HCT116 (cell line): ENCODE results near the gene ANKRD63. TPM values are rescaled to one million over a fixed set of nuclear protein-coding genes. Genes with fewer than 3 reads are reported as not detected.

Source experiments
- ATAC-seq: fragments of 200-7000 bp; cut with Tn5 transposase; 2 replicates; pipeline ENCODE4 v1.9.1; 2020; ENCODE audit warnings: mild to moderate bottlenecking, moderate library complexity
- BruUV-seq: library from RNA; stranded (reverse); fragments of 400-500 nt; replicated peaks from 2 replicates; lab custom pipeline; 2021; lab: Mats Ljungman, UMichigan
- CTCF ChIA-PET: fragments of 300-600 bp; sonication (Branson Sonifier 250); formaldehyde crosslinking; loops from one replicate; lab custom pipeline; 2021; ENCODE audit warnings: antibody characterized with exemption; lab: Charles Lee
- POLR2A ChIA-PET: fragments of 300-600, 350-600 bp; sonication (Branson Sonifier 250); formaldehyde crosslinking; loops from one replicate; lab custom pipeline; 2021; ENCODE audit warnings: antibody characterized with exemption; lab: Charles Lee
- RAD21 ChIA-PET, 2 experiments: fragments of 300-600 bp; sonication (Branson Sonifier 250); formaldehyde crosslinking; loops; one replicate each; lab custom pipeline; 2023; ENCODE audit warnings: low total read pairs in 2 of 2; ENCODE audit not compliant: uncharacterized antibody in 2 of 2, unreplicated experiment in 2 of 2, low non-redundant PET in 1 of 2; lab: Charles Lee
- DNase-seq: peaks from one replicate; pipeline ENCODE4 v3.0.0-alpha.2; 2010; ENCODE audit warnings: low read depth, low spot score
- H2AFZ ChIP-seq: fragments of 200-600 bp; shearing (Covaris generic), sonication (generic); 2 replicates; pipeline ENCODE4 v1.6.1; 2017; ENCODE audit warnings: low read depth, mixed run types, mixed read lengths, antibody characterized with exemption, low read length; ENCODE audit not compliant: poor library complexity, severe bottlenecking
- H3K27ac ChIP-seq: 2 replicates; pipeline ENCODE4 v1.5.1; 2012; ENCODE audit warnings: low read depth, low read length
- H3K27me3 ChIP-seq: fragments of 200-600 bp; sonication (generic); 2 replicates; pipeline ENCODE4 v1.6.1; 2016; ENCODE audit warnings: mixed run types, low read length, mixed read lengths; ENCODE audit not compliant: insufficient read depth
- H3K36me3 ChIP-seq, 2 experiments: fragments of 200-500 bp in 1 of 2; fragments of 200-600 bp in 1 of 2; sonication (Bioruptor generic) in 1 of 2; sonication (generic) in 1 of 2; 2 replicates each; pipeline versions ENCODE4 v1.5.1 to v1.6.1; 2014 to 2016; ENCODE audit warnings: low read length in 2 of 2, inconsistent platforms in 1 of 2, mixed read lengths in 1 of 2, mixed run types in 1 of 2; ENCODE audit not compliant: insufficient read depth in 2 of 2, control insufficient read depth in 1 of 2
- H3K4me1 ChIP-seq, 2 experiments: fragments of 200-600 bp in 1 of 2; sonication (generic) in 1 of 2; 2 replicates each; pipeline versions ENCODE4 v1.5.1 to v1.6.1; 2012 to 2017; ENCODE audit warnings: low read length in 2 of 2, inconsistent platforms in 1 of 2, mild to moderate bottlenecking in 1 of 2, mixed read lengths in 1 of 2, mixed run types in 1 of 2, moderate library complexity in 1 of 2; ENCODE audit not compliant: insufficient read depth in 2 of 2, control insufficient read depth in 1 of 2
- H3K4me2 ChIP-seq: fragments of 200-600 bp; sonication (generic); 2 replicates; pipeline ENCODE4 v1.6.1; 2017; ENCODE audit warnings: mixed run types, low read length, mixed read lengths
- H3K4me3 ChIP-seq, 2 experiments: fragments of 200-600 bp in 1 of 2; sonication (generic) in 1 of 2; replicated peaks in 1 of 2; 2 replicates each; pipeline ENCODE4 v1.5.1; 2011 to 2016; ENCODE audit warnings: low read length in 2 of 2, control low read depth in 1 of 2, low read depth in 1 of 2, mild to moderate bottlenecking in 1 of 2, mixed read lengths in 1 of 2, mixed run types in 1 of 2
- H3K79me2 ChIP-seq: fragments of 200-600 bp; sonication (generic); 2 replicates; pipeline ENCODE4 v1.6.1; 2017; ENCODE audit warnings: mild to moderate bottlenecking, mixed run types, low read length, moderate library complexity, mixed read lengths; ENCODE audit not compliant: insufficient read depth
- H3K9ac ChIP-seq: fragments of 200-600 bp; sonication (generic); 2 replicates; pipeline ENCODE4 v1.6.1; 2016; ENCODE audit warnings: low read length, mixed read lengths
- H3K9me2 ChIP-seq: fragments of 200-600 bp; sonication (generic), shearing (Covaris generic); 2 replicates; pipeline ENCODE4 v1.6.1; 2017; ENCODE audit warnings: mixed run types, mild to moderate bottlenecking, moderate library complexity; ENCODE audit not compliant: insufficient read depth
- H3K9me3 ChIP-seq, 2 experiments: fragments of 200-500 bp in 1 of 2; fragments of 200-600 bp in 1 of 2; sonication (Bioruptor generic) in 1 of 2; sonication (generic) in 1 of 2; 2 replicates each; pipeline ENCODE4 v1.6.1; 2014 to 2017; ENCODE audit warnings: low read length in 2 of 2, mixed read lengths in 2 of 2, inconsistent platforms in 1 of 2, low read depth in 1 of 2, mild to moderate bottlenecking in 1 of 2, mixed run types in 1 of 2, moderate library complexity in 1 of 2; ENCODE audit not compliant: control insufficient read depth in 1 of 2, insufficient read depth in 1 of 2
- H4K20me1 ChIP-seq: fragments of 200-600 bp; sonication (generic), shearing (Covaris generic); 2 replicates; pipeline ENCODE4 v1.6.1; 2017; ENCODE audit warnings: mixed run types, mild to moderate bottlenecking, moderate library complexity; ENCODE audit not compliant: insufficient read depth
- ATF3 ChIP-seq: IDR thresholded peaks from 2 replicates; pipeline ENCODE4 v1.6.1; 2012
- CBX3 ChIP-seq: IDR thresholded peaks from 2 replicates; pipeline ENCODE4 v1.6.1; 2012; ENCODE audit warnings: low read depth
- CTCF ChIP-seq, 3 experiments: fragments of 200-600 bp in 1 of 3; sonication (generic) in 1 of 3; IDR thresholded peaks in 2 of 3; conservative IDR thresholded peaks in 1 of 3; 2 replicates each; pipeline ENCODE4 v1.5.1; 2012 to 2017; ENCODE audit warnings: low read depth in 2 of 3, low read length in 2 of 3, antibody characterized with exemption in 1 of 3, borderline replicate concordance in 1 of 3, control low read depth in 1 of 3, mild to moderate bottlenecking in 1 of 3, mixed read lengths in 1 of 3, mixed run types in 1 of 3, moderate library complexity in 1 of 3; ENCODE audit not compliant: insufficient read depth in 1 of 3
- EGR1 ChIP-seq: IDR thresholded peaks from 2 replicates; pipeline ENCODE4 v1.6.1; 2012; ENCODE audit warnings: low read depth
- ELF1 ChIP-seq: IDR thresholded peaks from 2 replicates; pipeline ENCODE4 v1.6.1; 2012; ENCODE audit warnings: low read depth, borderline replicate concordance
- EZH2 ChIP-seq: fragments of 200-600 bp; sonication (generic); IDR thresholded peaks from 2 replicates; pipeline ENCODE4 v1.6.1; 2017; ENCODE audit warnings: antibody characterized with exemption, mixed run types
- EZH2phosphoT487 ChIP-seq: fragments of 200-600 bp; IDR thresholded peaks from 2 replicates; pipeline ENCODE4 v1.6.1; 2018; ENCODE audit warnings: antibody characterized with exemption, borderline replicate concordance
- JUND ChIP-seq: IDR thresholded peaks from 2 replicates; pipeline ENCODE4 v1.6.1; 2012
- POLR2A ChIP-seq: IDR thresholded peaks from 2 replicates; pipeline ENCODE4 v1.7.0; 2011; ENCODE audit warnings: borderline replicate concordance; ENCODE audit not compliant: insufficient read depth, insufficient read length; ENCODE audit errors: extremely low read depth
- POLR2AphosphoS5 ChIP-seq: IDR thresholded peaks from 2 replicates; pipeline ENCODE4 v1.6.1; 2011; ENCODE audit warnings: mild to moderate bottlenecking, low read depth, low read length, moderate library complexity
- RAD21 ChIP-seq: IDR thresholded peaks from 2 replicates; pipeline ENCODE4 v1.6.1; 2012; ENCODE audit warnings: low read depth, mild to moderate bottlenecking
- SRF ChIP-seq: IDR thresholded peaks from 2 replicates; pipeline ENCODE4 v1.6.1; 2012; ENCODE audit warnings: low read depth
- ZFX ChIP-seq: fragments of 450-650 bp; IDR thresholded peaks from 2 replicates; pipeline ENCODE4 v1.6.1; 2017
- ZNF274 ChIP-seq: fragments of 200-500 bp; sonication (Bioruptor generic); IDR thresholded peaks from 2 replicates; pipeline ENCODE4 v1.6.1; 2014; ENCODE audit warnings: mild to moderate bottlenecking, low read depth, low read length, inconsistent platforms
- intact Hi-C: fragments of 100-400 bp; cut with micrococcal nuclease; formaldehyde crosslinking; loops from 2 replicates; pipeline ENCODE4 v1.10.0; 2022
- total RNA-seq: library from RNA; stranded (reverse); gene quantifications from one replicate; pipeline ENCODE4 v1.2.1, GENCODE V29; 2021; ENCODE audit not compliant: unreplicated experiment
- TF ChIP-seq, protein P1 (sequence below): IDR thresholded peaks from 2 replicates; pipeline ENCODE4 v1.6.1; 2012; ENCODE audit warnings: low read depth
- TF ChIP-seq, protein P2 (sequence below): IDR thresholded peaks from 2 replicates; pipeline ENCODE4 v1.6.1; 2011; ENCODE audit warnings: mild to moderate bottlenecking, low read length, moderate library complexity; ENCODE audit not compliant: insufficient replicate concordance; ENCODE audit errors: extremely low read depth

The ANKRD63 gene
- total RNA-seq, 1 experiment from 2014 or later, result 0.89 TPM

DNA sequence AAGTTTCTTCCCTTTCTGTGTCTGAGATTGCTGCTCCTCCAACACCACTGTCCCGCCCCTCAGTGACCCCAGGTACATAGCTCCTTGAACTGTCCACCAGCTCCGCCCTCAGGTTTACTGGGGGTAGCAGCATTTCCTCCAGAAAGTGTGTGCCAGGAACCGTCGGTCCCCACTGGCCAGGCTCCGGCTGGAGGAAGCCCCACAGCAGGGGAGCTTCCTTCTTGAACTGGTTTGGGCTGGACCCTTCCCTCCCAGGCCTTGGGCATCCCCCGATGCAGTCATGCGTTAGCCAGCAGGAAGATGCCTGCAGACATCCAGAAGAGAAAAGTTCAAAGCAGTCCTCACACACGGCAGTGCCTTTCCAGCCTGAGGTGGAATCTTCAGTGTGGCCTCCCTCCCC, 24.3 kb downstream of the ANKRD63 start:
- intact Hi-C loops, result no loop called here
- ChIA-PET RAD21 (no interaction called here), CTCF (no interaction called here), POLR2A (interaction anchor here (1.1 kb wide), 1 partner anchor 20 kb away, joined by 3 read pairs; the partner anchor contains the start of gene PAK6)
- peaks cover 12% of the 10 kb centered on the region; the same call in 1 of the 2 replicates for H3K79me2 ChIP-seq
- TF ChIP-seq ZNF274, result no peak
- no peak for TF ChIP-seq CTCF (IDR thresholded peaks at IDR 0.05 in 2 of 3, conservative IDR thresholded peaks at IDR 0.05 in 1 of 3; ENCODE audit: borderline replicate concordance in 1 of 3, insufficient read depth in 1 of 3, low read depth in 2 of 3, low read length in 2 of 3)
- no peak for TF ChIP-seq ELF1
- TF ChIP-seq, protein P1, sequence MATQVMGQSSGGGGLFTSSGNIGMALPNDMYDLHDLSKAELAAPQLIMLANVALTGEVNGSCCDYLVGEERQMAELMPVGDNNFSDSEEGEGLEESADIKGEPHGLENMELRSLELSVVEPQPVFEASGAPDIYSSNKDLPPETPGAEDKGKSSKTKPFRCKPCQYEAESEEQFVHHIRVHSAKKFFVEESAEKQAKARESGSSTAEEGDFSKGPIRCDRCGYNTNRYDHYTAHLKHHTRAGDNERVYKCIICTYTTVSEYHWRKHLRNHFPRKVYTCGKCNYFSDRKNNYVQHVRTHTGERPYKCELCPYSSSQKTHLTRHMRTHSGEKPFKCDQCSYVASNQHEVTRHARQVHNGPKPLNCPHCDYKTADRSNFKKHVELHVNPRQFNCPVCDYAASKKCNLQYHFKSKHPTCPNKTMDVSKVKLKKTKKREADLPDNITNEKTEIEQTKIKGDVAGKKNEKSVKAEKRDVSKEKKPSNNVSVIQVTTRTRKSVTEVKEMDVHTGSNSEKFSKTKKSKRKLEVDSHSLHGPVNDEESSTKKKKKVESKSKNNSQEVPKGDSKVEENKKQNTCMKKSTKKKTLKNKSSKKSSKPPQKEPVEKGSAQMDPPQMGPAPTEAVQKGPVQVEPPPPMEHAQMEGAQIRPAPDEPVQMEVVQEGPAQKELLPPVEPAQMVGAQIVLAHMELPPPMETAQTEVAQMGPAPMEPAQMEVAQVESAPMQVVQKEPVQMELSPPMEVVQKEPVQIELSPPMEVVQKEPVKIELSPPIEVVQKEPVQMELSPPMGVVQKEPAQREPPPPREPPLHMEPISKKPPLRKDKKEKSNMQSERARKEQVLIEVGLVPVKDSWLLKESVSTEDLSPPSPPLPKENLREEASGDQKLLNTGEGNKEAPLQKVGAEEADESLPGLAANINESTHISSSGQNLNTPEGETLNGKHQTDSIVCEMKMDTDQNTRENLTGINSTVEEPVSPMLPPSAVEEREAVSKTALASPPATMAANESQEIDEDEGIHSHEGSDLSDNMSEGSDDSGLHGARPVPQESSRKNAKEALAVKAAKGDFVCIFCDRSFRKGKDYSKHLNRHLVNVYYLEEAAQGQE, result no peak
- no peak for TF ChIP-seq EGR1
- no peak for TF ChIP-seq EZH2phosphoT487
- TF ChIP-seq JUND, result no peak
- no peak for TF ChIP-seq POLR2AphosphoS5
- no peak for TF ChIP-seq ZFX
- TF ChIP-seq ATF3, result no peak
- TF ChIP-seq, protein P2, sequence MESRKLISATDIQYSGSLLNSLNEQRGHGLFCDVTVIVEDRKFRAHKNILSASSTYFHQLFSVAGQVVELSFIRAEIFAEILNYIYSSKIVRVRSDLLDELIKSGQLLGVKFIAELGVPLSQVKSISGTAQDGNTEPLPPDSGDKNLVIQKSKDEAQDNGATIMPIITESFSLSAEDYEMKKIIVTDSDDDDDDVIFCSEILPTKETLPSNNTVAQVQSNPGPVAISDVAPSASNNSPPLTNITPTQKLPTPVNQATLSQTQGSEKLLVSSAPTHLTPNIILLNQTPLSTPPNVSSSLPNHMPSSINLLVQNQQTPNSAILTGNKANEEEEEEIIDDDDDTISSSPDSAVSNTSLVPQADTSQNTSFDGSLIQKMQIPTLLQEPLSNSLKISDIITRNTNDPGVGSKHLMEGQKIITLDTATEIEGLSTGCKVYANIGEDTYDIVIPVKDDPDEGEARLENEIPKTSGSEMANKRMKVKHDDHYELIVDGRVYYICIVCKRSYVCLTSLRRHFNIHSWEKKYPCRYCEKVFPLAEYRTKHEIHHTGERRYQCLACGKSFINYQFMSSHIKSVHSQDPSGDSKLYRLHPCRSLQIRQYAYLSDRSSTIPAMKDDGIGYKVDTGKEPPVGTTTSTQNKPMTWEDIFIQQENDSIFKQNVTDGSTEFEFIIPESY, result no peak
- no peak for TF ChIP-seq SRF
- no peak for TF ChIP-seq POLR2A
- TF ChIP-seq RAD21, result no peak
- no peak for TF ChIP-seq EZH2
- TF ChIP-seq CBX3, result no peak
- no peak overlapping the region for H2AFZ ChIP-seq
- no peak overlapping the region for H3K27ac ChIP-seq
- H3K4me1 ChIP-seq, result peaks cover 7 to 22% of the 10 kb centered on the region in 2 experiments
- no peaks in the 10 kb centered on the region for H3K9me2 ChIP-seq
- H3K9me3 ChIP-seq, result no peaks in the 10 kb centered on the region
- no TSS peak for BruUV-seq
- no peaks in the 10 kb centered on the region for H4K20me1 ChIP-seq
- peaks cover 3 to 4% of the 10 kb centered on the region in 2 experiments; a peak in 3 of 4 replicates for H3K36me3 ChIP-seq
- no peak overlapping the region for H3K4me2 ChIP-seq
- H3K4me3 ChIP-seq, result no peak overlapping the region
- H3K27me3 ChIP-seq, result no peaks in the 10 kb centered on the region
- no peak overlapping the region for H3K9ac ChIP-seq
- DNase-seq (no peak), ATAC-seq (no peak)
